GM06990 (cell line): ENCODE measurements around the gene MACC1.

Experiments used
- DNase-seq: peaks from one replicate; pipeline ENCODE4 v3.0.0-alpha.2; 2011; ENCODE audit not compliant: insufficient read length; ENCODE audit errors: extremely low read depth
- H3K27me3 ChIP-seq: replicated peaks from 2 replicates; pipeline ENCODE4 v1.6.0; 2011; ENCODE audit warnings: low read length; ENCODE audit not compliant: control insufficient read depth, insufficient read depth
- H3K36me3 ChIP-seq: 2 replicates; pipeline ENCODE4 v1.5.1; 2011; ENCODE audit warnings: low read length; ENCODE audit not compliant: control insufficient read depth, insufficient read depth
- H3K4me3 ChIP-seq: replicated peaks from 2 replicates; pipeline ENCODE4 v1.5.1; 2011; ENCODE audit warnings: low read depth, mild to moderate bottlenecking, control low read depth, low read length
- CTCF ChIP-seq: IDR thresholded peaks from 2 replicates; pipeline ENCODE4 v1.5.1; 2011; ENCODE audit warnings: low read length, control low read depth, mild to moderate bottlenecking, inconsistent platforms; ENCODE audit not compliant: insufficient read depth, poor library complexity, severe bottlenecking

Gene MACC1

DNA sequence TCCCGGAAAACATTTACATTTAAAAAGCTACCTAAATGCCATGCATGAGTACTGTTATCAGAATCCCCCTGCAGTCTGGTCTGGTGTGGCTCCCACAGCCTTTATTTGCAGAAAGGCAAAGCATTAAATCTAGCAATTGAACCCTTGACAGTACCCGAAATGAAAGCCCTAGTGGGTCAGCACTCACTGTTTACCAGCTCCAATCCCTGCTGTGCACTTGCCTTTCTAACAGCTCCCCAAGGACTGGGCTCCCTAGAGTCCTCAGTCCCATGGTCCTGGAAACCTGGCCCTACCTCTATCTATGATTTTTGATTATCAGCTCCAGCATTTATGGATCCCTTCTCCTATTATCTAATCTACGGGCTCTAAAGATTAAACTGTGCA, 1.9 kb upstream of the MACC1 start:
- no peak for TF ChIP-seq CTCF
- no peaks in the 10 kb centered on the region for H3K27me3 ChIP-seq
- DNase-seq, result no peak
- H3K4me3 ChIP-seq, result no peak overlapping the region; the same call in 1 of the 2 replicates
- no peaks in the 10 kb centered on the region for H3K36me3 ChIP-seq

DNA sequence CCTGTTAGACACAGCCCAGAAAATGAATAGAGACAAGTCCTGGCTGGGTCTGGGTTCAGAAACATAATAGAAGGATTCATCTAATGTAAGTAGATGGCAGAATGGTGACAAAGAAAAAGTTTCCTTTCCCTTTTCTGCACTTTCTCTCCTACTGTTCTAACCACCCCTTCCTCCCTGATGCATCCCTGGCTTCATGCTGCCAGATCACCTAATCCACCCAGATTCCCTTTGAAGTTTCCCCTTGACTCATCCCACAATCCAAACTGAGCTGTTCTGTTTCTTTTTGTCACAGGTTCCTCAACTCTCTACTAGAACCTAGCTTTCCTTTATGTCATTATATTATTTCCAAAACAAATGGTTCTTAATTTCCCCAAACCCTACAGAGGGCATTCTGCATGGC, 1.1 kb upstream of the MACC1 start:
- DNase-seq, result no peak
- H3K27me3 ChIP-seq, result no peaks in the 10 kb centered on the region
- no peak for TF ChIP-seq CTCF
- no peaks in the 10 kb centered on the region for H3K36me3 ChIP-seq
- H3K4me3 ChIP-seq, result no peak overlapping the region; the same call in 1 of the 2 replicates

- no peak for TF ChIP-seq CTCF
- H3K4me3 ChIP-seq, result peak overlapping the region; percentile 66
- no peaks in the 10 kb centered on the region for H3K27me3 ChIP-seq
- no peak for DNase-seq
- H3K36me3 ChIP-seq, result no peaks in the 10 kb centered on the region
Measured at GRCh38 chr7:20216406-20217036, 663 bp downstream of the MACC1 start.

DNA sequence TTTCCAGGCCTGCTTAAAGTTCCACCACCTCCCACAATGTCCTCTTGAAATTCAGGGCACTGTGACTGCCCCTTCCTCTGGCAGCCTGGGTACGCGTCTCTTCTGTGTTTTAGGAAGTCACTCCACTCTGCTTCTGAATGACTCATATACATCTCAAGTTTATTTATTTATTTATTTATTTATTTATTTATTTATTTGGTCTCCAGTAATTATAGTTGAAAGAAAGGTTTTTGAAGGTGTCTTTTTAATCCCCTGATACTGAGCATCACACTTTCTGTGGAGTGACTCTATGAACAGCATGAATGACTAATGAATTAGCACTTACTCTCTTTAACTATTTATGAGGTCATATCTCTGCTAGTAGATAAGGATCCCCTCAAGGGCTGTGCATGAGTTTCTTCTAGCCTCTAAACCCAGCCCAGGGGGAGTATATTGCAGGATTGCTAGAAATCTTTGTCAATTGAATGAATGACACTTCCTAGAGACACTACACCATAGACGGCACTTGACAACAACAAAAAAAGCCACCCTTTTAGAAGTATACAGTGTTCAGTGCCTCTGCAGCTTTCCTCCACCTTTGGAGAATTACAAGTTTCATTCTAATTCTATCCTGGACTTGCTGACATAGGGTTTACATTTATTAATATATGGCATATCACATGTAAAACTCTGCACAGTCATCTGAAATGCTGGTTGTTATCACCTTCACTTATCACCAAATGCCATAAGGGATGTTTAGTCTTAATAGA, 2.1 kb downstream of the MACC1 start:
- no peaks in the 10 kb centered on the region for H3K36me3 ChIP-seq
- H3K27me3 ChIP-seq, result no peaks in the 10 kb centered on the region
- peak overlapping the region; percentile 66 for H3K4me3 ChIP-seq
- no peak for TF ChIP-seq CTCF
- DNase-seq, result no peak

- DNase-seq, result no peak
- TF ChIP-seq CTCF, result no peak
- Histone ChIP-seq H3K27me3 (no peaks in the 10 kb centered on the region), H3K4me3 (no peak overlapping the region), H3K36me3 (no peaks in the 10 kb centered on the region)
Measured at GRCh38 chr7:20214132-20214531, 3.1 kb downstream of the MACC1 start.
